HG03378 (cell line): Measurements from ENCODE around the gene ASPN.
"Not testable (repeated sequence)": the region's sequence is repeated elsewhere in the genome, so short reads cannot be mapped to it uniquely, and the experiment has no call there.

ENCODE experiments used
- ATAC-seq: cut with Tn5 transposase; IDR thresholded peaks from one replicate; pipeline ENCODE4 v1.9.1; 2021; ENCODE audit warnings: mild to moderate bottlenecking, moderate library complexity; ENCODE audit not compliant: unreplicated experiment

ASPN gene

DNA sequence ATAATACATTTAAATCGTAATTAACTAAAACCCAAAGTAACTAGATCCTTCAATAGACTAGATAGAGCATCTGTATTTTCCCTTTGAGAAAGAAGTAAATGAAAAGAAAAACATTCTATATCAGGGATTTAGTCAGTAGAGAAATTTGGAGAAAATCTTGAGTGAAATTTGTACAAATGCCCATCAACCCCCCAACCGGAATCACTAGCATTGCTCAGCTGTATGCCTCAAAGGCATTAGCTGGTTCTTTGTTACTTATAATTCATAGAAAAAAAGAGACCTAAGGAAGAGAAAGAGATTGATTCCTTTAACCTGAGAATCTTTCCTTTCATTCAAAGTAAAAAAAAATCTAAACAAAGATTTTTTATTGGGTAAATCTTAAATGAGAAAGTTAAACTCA, 58.7 kb downstream of the ASPN start:
- no peak for ATAC-seq

- no peak for ATAC-seq
Observed at GRCh38 chr9:92422611-92423338, 59.5 kb downstream of the ASPN start.

GRCh38 chr9:92414566-92414965, 67.7 kb downstream of the ASPN start:
- ATAC-seq: no peak

- not testable (repeated sequence) for ATAC-seq
Observed at GRCh38 chr9:92411157-92411556, 71.1 kb downstream of the ASPN start.

DNA sequence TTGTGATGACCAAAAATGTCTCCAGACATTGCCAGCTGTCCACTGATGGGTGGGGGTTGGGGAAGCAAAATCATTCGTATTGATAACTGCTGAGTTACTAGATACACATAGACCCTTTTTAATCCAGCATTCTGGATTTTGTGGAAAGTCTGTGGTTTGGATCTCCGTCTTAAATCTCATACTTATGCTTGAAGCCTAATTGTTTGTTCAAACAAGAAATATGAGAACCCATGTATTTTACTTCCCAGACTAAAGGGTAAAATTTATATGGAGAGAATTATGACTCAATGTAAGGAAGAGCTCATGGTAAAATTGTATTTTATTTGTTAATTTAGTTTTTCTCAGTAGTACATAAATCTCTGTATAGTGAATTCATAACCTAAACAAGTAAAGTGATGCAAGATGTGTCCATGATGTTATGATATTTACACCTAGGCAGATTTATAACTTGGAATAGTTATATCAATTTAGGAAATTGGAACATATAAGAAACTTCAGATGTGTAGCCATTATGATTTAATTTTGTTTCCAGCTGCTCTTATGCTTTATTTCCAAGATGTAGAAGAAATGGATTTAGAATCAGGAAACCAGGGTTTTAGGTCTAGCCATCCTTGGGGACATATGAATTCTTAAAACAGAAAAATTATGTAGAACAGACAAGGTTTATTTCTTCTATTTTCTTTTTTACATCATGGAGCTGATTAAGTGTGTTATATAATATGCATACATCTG, 73.4 kb downstream of the ASPN start:
- no peak for ATAC-seq

DNA sequence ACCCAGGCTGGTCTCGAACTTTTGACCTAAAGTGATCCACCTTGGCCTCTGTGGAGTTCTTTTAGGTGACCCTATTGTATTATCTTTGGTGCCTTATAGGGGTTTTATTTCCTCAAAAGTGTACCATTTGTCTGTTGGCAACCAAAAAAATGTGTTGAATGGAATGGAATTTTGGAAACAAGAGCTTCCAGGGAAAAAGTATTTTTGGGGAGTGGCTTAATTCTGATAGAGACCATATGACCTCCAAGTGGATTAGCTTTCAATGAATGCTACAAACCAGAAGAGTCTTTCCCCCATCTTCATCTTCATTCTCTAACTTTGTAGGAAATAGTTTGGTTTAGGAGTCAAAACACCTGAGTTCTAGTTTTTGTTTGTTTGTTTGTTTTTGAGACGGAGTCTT, 74.5 kb downstream of the ASPN start:
- no peak for ATAC-seq

- ATAC-seq: peak; percentile 70
Observed at GRCh38 chr9:92406477-92406876, 75.8 kb downstream of the ASPN start.
